Measurements from ENCODE around the gene PEX14. TPM values are rescaled to one million over a fixed set of nuclear protein-coding genes. Genes with fewer than 3 reads are reported as not detected.

PEX14 gene
- total RNA-seq, 1 donor from 2014 or later = 31.4 TPM

DNA sequence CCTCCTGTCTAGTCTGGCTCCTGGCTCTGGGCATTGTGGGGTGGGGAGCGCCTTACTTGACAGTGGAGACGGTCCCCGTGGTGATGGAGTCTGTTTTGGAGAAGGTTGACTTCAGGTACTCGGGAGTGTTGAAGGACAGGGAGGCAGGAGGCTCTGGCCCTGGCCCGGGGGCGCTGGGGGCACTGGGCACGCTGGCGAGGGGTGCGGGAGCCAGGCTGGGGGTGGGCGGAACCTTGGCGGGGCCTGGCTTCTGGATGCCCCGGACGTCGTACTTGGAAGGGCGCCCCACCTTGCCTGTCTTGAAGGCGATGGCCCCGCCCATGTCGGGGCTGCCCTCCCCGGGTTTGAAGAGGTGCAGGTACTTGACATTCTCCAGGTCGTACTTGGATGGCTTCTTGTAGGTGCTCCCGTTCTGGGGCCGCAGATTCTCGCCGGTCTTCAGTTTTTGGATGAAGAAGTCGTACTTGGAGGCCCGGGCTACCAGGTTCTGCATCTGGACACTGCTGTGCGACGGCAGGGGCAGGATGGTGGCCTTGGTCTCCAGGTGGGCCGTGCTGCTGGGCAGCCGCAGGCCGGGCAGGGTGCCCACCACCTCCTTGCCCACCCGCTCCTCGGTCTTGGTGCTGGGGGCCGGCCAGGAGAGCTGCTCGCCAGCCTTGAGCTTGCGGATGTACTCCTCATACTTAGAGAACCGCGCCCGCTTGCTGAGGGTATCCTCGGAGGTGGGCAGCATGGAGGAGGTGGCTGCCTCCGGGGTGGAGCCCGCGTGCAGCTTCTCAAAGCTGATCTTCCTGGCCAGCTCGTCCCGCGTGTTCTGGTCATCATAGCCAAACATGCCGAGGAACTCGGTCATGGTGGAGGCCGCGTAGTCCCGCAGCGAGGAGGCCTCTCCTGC is 185.1 kb downstream of the PEX14 start:
- TF ChIP-seq CTCF (IDR thresholded peaks at IDR 0.05; ENCODE audit: unreplicated experiment) = no peak
- Mint-ChIP-seq H3K4me1 (peaks cover 8% of the 10 kb centered on the region), H3K9me3 (no peaks in the 10 kb centered on the region), H3K27ac (no peak overlapping the region), H3K4me3 (no peak overlapping the region), H3K36me3 (peaks cover 2% of the 10 kb centered on the region), H3K27me3 (ENCODE audit: low read depth) (no peaks in the 10 kb centered on the region)
- DNase-seq (ENCODE audit: low spot score in 2 of 2, unreplicated experiment in 2 of 2) = no peak

GRCh38 chr1:10661453-10661852 is 186.7 kb downstream of the PEX14 start:
- no peak for TF ChIP-seq CTCF (IDR thresholded peaks at IDR 0.05; ENCODE audit: unreplicated experiment)
- Mint-ChIP-seq H3K4me3 (no peak overlapping the region), H3K27me3 (ENCODE audit: low read depth) (no peaks in the 10 kb centered on the region), H3K27ac (no peak overlapping the region), H3K9me3 (no peaks in the 10 kb centered on the region), H3K36me3 (no peaks in the 10 kb centered on the region), H3K4me1 (peaks cover 8% of the 10 kb centered on the region)
- DNase-seq (ENCODE audit: low spot score in 2 of 2, unreplicated experiment in 2 of 2) = no peak

DNA sequence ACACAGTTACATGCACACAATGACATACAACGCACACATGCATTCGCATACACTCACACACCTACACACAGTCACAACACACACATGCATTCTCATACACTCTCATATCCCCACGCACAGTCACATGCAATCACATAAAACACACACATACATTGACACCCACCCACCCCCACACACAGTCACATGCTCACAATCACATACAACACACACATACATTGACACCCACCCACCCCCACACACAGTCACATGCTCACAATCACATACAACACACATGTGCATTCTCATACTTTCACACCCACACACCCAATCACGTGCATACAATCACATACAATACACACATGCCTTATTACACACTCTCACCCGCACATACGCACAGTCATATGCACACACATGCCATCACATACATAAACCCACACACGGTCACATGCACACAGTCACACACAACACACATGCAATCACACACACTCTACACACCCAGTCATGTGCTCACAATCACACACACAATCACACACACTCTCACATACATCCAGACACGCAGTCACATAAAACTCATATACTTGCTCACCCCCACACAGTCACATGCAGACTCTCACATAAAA is 187.4 kb downstream of the PEX14 start:
- no peak for TF ChIP-seq CTCF (IDR thresholded peaks at IDR 0.05; ENCODE audit: unreplicated experiment)
- no peaks in the 10 kb centered on the region for H3K27me3 Mint-ChIP-seq (ENCODE audit: low read depth)
- DNase-seq (ENCODE audit: low spot score in 2 of 2, unreplicated experiment in 2 of 2) = no peak
- H3K9me3 Mint-ChIP-seq = no peaks in the 10 kb centered on the region
- no peak overlapping the region for H3K4me3 Mint-ChIP-seq
- no peak overlapping the region for H3K27ac Mint-ChIP-seq
- H3K36me3 Mint-ChIP-seq = no peaks in the 10 kb centered on the region
- peaks cover 9% of the 10 kb centered on the region for H3K4me1 Mint-ChIP-seq

DNA sequence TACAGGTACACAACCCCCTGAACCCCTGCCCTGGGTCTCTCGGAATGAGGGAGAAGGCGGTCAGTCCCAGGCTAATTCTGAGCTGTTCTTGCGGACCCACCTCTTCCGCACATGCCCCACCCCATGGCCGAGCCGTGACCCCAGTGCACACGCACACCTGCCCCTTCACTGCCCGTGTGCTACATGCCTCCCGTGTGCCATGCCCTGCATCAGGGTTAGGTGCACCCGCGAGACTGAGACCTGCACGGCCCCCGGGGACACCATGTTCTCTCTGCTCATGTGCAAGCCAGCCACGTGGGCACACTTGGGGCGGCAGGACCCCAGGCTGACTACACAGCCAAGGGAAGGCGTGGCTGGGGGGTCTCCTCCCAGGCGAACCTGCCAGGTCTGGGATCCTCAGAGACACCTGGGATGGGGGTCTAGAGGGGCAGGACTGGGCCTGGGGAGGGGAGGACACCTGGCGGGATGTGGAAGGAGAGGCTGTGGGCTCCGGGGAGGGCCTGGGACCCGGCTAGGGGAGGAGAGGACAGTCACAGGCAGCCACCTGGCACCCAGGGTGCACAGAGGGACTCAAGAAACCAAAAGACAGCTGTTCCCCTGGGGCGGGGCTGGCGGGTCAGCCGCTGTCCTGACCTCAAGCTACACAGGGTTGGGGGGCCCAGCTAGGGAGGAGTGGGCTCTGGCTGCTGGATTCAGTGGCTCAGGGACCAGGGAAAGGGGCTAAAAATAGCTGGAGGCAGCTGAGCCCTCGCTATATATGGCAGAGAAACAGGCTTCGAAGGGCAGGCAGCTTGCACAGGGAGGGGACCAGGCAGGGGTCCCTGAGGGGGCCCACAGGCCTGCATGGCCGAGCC is 188.3 kb downstream of the PEX14 start:
- Mint-ChIP-seq H3K4me3 (no peak overlapping the region), H3K27me3 (ENCODE audit: low read depth) (no peaks in the 10 kb centered on the region), H3K27ac (no peak overlapping the region), H3K9me3 (no peaks in the 10 kb centered on the region), H3K36me3 (no peaks in the 10 kb centered on the region), H3K4me1 (peaks cover 10% of the 10 kb centered on the region)
- TF ChIP-seq CTCF (IDR thresholded peaks at IDR 0.05; ENCODE audit: unreplicated experiment) = no peak
- no peak for DNase-seq (ENCODE audit: low spot score in 2 of 2, unreplicated experiment in 2 of 2)

- Mint-ChIP-seq H3K4me1 (peaks cover 13% of the 10 kb centered on the region), H3K36me3 (no peaks in the 10 kb centered on the region), H3K27me3 (ENCODE audit: low read depth) (no peaks in the 10 kb centered on the region), H3K9me3 (no peaks in the 10 kb centered on the region), H3K27ac (no peak overlapping the region), H3K4me3 (no peak overlapping the region)
- DNase-seq (ENCODE audit: low spot score in 2 of 2, unreplicated experiment in 2 of 2) = peak; percentile 46 to 69
- no peak for TF ChIP-seq CTCF (IDR thresholded peaks at IDR 0.05; ENCODE audit: unreplicated experiment)
Observed at GRCh38 chr1:10663678-10664035, 188.9 kb downstream of the PEX14 start.

All from mesothelial cell of epicardium (in vitro differentiated cells).